K562 (cell line): Measurements from ENCODE around the gene ACAA2. TPM values are rescaled to one million over a fixed set of nuclear protein-coding genes. Genes with fewer than 3 reads are reported as not detected.

Experiments
- ATAC-seq: fragments of 200-7000 bp; cut with Tn5 transposase; 3 replicates; pipeline ENCODE4 v1.9.1; 2020; ENCODE audit warnings: moderate library complexity
- BruUV-seq: library from RNA; stranded (reverse); fragments of 400-500 nt; replicated peaks from 2 replicates; lab custom pipeline; 2021; lab: Mats Ljungman, UMichigan
- CTCF ChIA-PET: fragments of 300-600 bp; formaldehyde crosslinking; extraction: SDS; loops from one replicate; lab custom pipeline; 2021; ENCODE audit warnings: low intra/inter-chr PET ratio; lab: Yijun Ruan, JAX
- POLR2A ChIA-PET: fragments of 300-600, 350-650 bp; sonication (Branson Sonifier 250); formaldehyde crosslinking; extraction: SDS; loops from one replicate; lab custom pipeline; 2021; ENCODE audit warnings: antibody characterized with exemption, inconsistent platforms; lab: Yijun Ruan, JAX
- DNase-seq, 4 experiments: peaks; one replicate each; pipeline versions ENCODE4 v3.0.0 to v3.0.0-alpha.2; 2011 to 2018; ENCODE audit warnings: low spot score in 3 of 4, mixed read lengths in 3 of 4; ENCODE audit errors: extremely low read depth in 1 of 4
- FAIRE-seq: peaks from 2 replicates; lab custom pipeline; 2011; peaks lifted over from hg19 to GRCh38; lab: Jason Lieb, UNC
- H2AFZ ChIP-seq: 2 replicates; pipeline ENCODE4 v1.6.0; 2011; ENCODE audit warnings: low read depth, low read length, control low read depth, inconsistent platforms
- H3K27ac ChIP-seq: fragments of 200-600 bp; 3 replicates; pipeline ENCODE4 v1.8.0; 2011; ENCODE audit warnings: low read depth, mild to moderate bottlenecking, control low read depth, inconsistent platforms, low read length, moderate library complexity, mixed read lengths; ENCODE audit errors: extremely low read depth
- H3K27me3 ChIP-seq, 2 experiments: fragments of 300-600 bp in 1 of 2; 2 replicates in 1 of 2; 3 replicates in 1 of 2; pipeline versions ENCODE4 v1.6.0 to v1.8.0; 2011; ENCODE audit warnings: inconsistent platforms in 2 of 2, low read length in 2 of 2, mild to moderate bottlenecking in 1 of 2, mixed read lengths in 1 of 2, moderate library complexity in 1 of 2; ENCODE audit not compliant: control insufficient read depth in 2 of 2, insufficient read depth in 2 of 2
- H3K36me3 ChIP-seq: fragments of 300-600 bp; 3 replicates; pipeline ENCODE4 v1.8.0; 2011; ENCODE audit warnings: mild to moderate bottlenecking, low read length, inconsistent platforms; ENCODE audit not compliant: control insufficient read depth, insufficient read depth
- H3K4me1 ChIP-seq, 2 experiments: fragments of 200-600 bp in 1 of 2; replicated peaks in 1 of 2; 2 replicates in 1 of 2; 3 replicates in 1 of 2; pipeline versions ENCODE4 v1.5.1 to v1.8.0; 2011; ENCODE audit warnings: inconsistent platforms in 2 of 2, low read length in 2 of 2, mild to moderate bottlenecking in 1 of 2, mixed read lengths in 1 of 2, moderate library complexity in 1 of 2; ENCODE audit not compliant: control insufficient read depth in 2 of 2, insufficient read depth in 2 of 2
- H3K4me2 ChIP-seq: 2 replicates; pipeline ENCODE4 v1.6.1; 2011; ENCODE audit warnings: low read length, control low read depth, inconsistent platforms, mixed read lengths; ENCODE audit not compliant: insufficient read depth
- H3K4me3 ChIP-seq: fragments of 200-600 bp; sonication (generic), shearing (Covaris generic); 2 replicates; pipeline ENCODE4 v1.5.1; 2016; ENCODE audit warnings: control low read depth, inconsistent platforms
- H3K79me2 ChIP-seq: fragments of 200-600 bp; 3 replicates; pipeline ENCODE4 v1.8.0; 2011; ENCODE audit warnings: low read length, inconsistent platforms; ENCODE audit not compliant: control insufficient read depth, insufficient read depth
- H3K9ac ChIP-seq, 2 experiments: 2 replicates each; pipeline versions ENCODE4 v1.6.0 to v1.6.1; 2011; ENCODE audit warnings: low read depth in 2 of 2, low read length in 2 of 2, control low read depth in 1 of 2, inconsistent platforms in 1 of 2, mild to moderate bottlenecking in 1 of 2, mixed read lengths in 1 of 2; ENCODE audit not compliant: insufficient read depth in 1 of 2
- H3K9me1 ChIP-seq: one replicate; pipeline ENCODE4 v1.6.0; 2011; ENCODE audit warnings: inconsistent platforms, mild to moderate bottlenecking, low read length, moderate library complexity; ENCODE audit not compliant: control insufficient read depth, insufficient read depth
- H3K9me3 ChIP-seq: replicated peaks from 2 replicates; pipeline ENCODE4 v1.5.1; 2011; ENCODE audit warnings: low read depth, low read length, inconsistent platforms; ENCODE audit not compliant: control insufficient read depth, insufficient read depth
- H4K20me1 ChIP-seq: replicated peaks from 2 replicates; pipeline ENCODE4 v1.6.1; 2011; ENCODE audit warnings: low read length, inconsistent platforms, mixed read lengths; ENCODE audit not compliant: control insufficient read depth, insufficient read depth
- CREB3L1 ChIP-seq: fragments of 450-650 bp; IDR thresholded peaks from 2 replicates; pipeline ENCODE4 v1.6.1; 2014; ENCODE audit warnings: low read depth, mild to moderate bottlenecking, moderate library complexity, borderline replicate concordance
- IFI16 ChIP-seq: fragments of 250-450 bp; sonication (Bioruptor Pico); IDR thresholded peaks from 2 replicates; pipeline ENCODE4 v2.1.2; 2022; ENCODE audit warnings: mild to moderate bottlenecking, inconsistent platforms
- NONO ChIP-seq, 2 experiments: fragments of 200-400 bp in 1 of 2; fragments of 450-650 bp in 1 of 2; formaldehyde crosslinking in 1 of 2; IDR thresholded peaks; 2 replicates each; pipeline ENCODE4 v1.6.1; 2017; ENCODE audit warnings: low read depth in 2 of 2, mild to moderate bottlenecking in 2 of 2, moderate library complexity in 2 of 2, low read length in 1 of 2
- PHTF2 ChIP-seq: fragments of 250-450 bp; sonication (Bioruptor Pico); IDR thresholded peaks from 2 replicates; pipeline ENCODE4 v1.5.0; 2021; ENCODE audit warnings: mild to moderate bottlenecking
- POLR2B ChIP-seq: fragments of 450-650 bp; IDR thresholded peaks from 2 replicates; pipeline ENCODE4 v1.6.1; 2018; ENCODE audit warnings: low read depth; ENCODE audit not compliant: partially characterized antibody
- POLR3G ChIP-seq: IDR thresholded peaks from 2 replicates; pipeline ENCODE4 v1.6.1; 2011; ENCODE audit not compliant: insufficient read length, insufficient replicate concordance; ENCODE audit errors: extremely low read depth
- RBM22 ChIP-seq: fragments of 200-400 bp; formaldehyde crosslinking; IDR thresholded peaks from 2 replicates; pipeline ENCODE4 v1.6.1; 2018; ENCODE audit warnings: low read length, low read depth; ENCODE audit not compliant: poor library complexity, severe bottlenecking
- ZBTB1 ChIP-seq: sonication (generic); formaldehyde crosslinking; IDR thresholded peaks from 2 replicates; pipeline ENCODE4 v1.8.1; 2023; ENCODE audit warnings: missing genetic modification reagents, low read depth, mild to moderate bottlenecking, borderline replicate concordance
- ZFPM2 ChIP-seq: fragments of 250-450 bp; sonication (Bioruptor Pico); IDR thresholded peaks from 2 replicates; pipeline ENCODE4 v1.5.1; 2022; ENCODE audit warnings: mild to moderate bottlenecking
- ZNF175 ChIP-seq: fragments of 200-800 bp; sonication (Bioruptor generic); IDR thresholded peaks from 2 replicates; pipeline ENCODE4 v1.6.1; 2016; ENCODE audit warnings: low read depth, mild to moderate bottlenecking, missing genetic modification characterization, missing compliant biosample characterization
- ZNF280A ChIP-seq: fragments of 450-650 bp; IDR thresholded peaks from 2 replicates; pipeline ENCODE4 v1.6.1; 2018; ENCODE audit warnings: mild to moderate bottlenecking, low read depth; ENCODE audit not compliant: partially characterized antibody
- ZNF282 ChIP-seq: sonication (generic); formaldehyde crosslinking; IDR thresholded peaks from 2 replicates; pipeline ENCODE4 v1.8.1; 2023; ENCODE audit warnings: missing genetic modification reagents
- ZNF324 ChIP-seq: fragments of 250-450 bp; sonication (Bioruptor Pico); IDR thresholded peaks from 2 replicates; pipeline ENCODE4 v1.4.0; 2020; ENCODE audit warnings: mild to moderate bottlenecking
- ZNF609 ChIP-seq: sonication (generic); formaldehyde crosslinking; IDR thresholded peaks from 2 replicates; pipeline ENCODE4 v1.8.1; 2023; ENCODE audit warnings: missing genetic modification reagents, mild to moderate bottlenecking, borderline replicate concordance
- WGBS: fragments of 100-300 bp; shearing (Covaris generic); methylation state at CpG from one replicate; pipeline ENCODE4 v1.1.6; 2016; ENCODE audit warnings: low coverage, mixed read lengths; ENCODE audit not compliant: insufficient coverage; ENCODE audit errors: missing lambda C conversion rate; 5-methylcytosine and 5-hydroxymethylcytosine counted together
- in situ Hi-C: fragments of 300-500 bp; cut with MboI; formaldehyde crosslinking; loops from 4 replicates; pipeline ENCODE4 v1.15.0; 2018; ENCODE audit warnings: inconsistent platforms, mixed read lengths
- intact Hi-C: fragments of 100-400 bp; cut with micrococcal nuclease; formaldehyde crosslinking; loops from 2 replicates; pipeline ENCODE4 v1.14.2; 2022
- polyA plus RNA-seq, 8 experiments: library from polyadenylated mRNA; depleted of rRNA in 4 of 8; stranded (reverse) in 5 of 8; unstranded in 3 of 8; fragments of >200 nt; fragmentation: Nextera tagmentation in 2 of 8; fragmentation: Illumina TruSeq in 1 of 8; extraction: Ambion mirVana in 2 of 8; extraction: Trizol in 1 of 8; gene quantifications; 2 replicates each; pipeline versions ENCODE4 v1.2.1 to v1.2.3, GENCODE V29; 2011 to 2014; ENCODE audit warnings: inconsistent platforms in 1 of 8, missing spikeins in 1 of 8
- total RNA-seq, 7 experiments: library from RNA; depleted of rRNA in 6 of 7; stranded (reverse); fragments of >200 nt in 6 of 7; fragmentation: Illumina TruSeq in 2 of 7; extraction: Trizol in 2 of 7; gene quantifications; 2 replicates each; pipeline versions ENCODE4 v1.2.1 to v1.2.3, GENCODE V29; 2011 to 2021; ENCODE audit warnings: low replicate concordance in 1 of 7

The ACAA2 gene
- total and polyA plus RNA-seq, 9 of the 15 experiments (the other 6 are each of a cell fraction or from before 2014, with no cell fraction given): 13.2 to 31.5 (median 21.7) TPM

- no peak for TF ChIP-seq POLR2B
- TF ChIP-seq ZNF609: no peak
- TF ChIP-seq ZNF280A: no peak
- TF ChIP-seq, all 486 proteins: peak for 0
These were observed 20.9 kb upstream of the ACAA2 start (continued) for GRCh38 chr18:49834258-49834657.

- intact Hi-C loops: no loop called here
- Histone ChIP-seq H3K79me2 (no peaks in the 10 kb centered on the region), H3K4me1 (no peaks in the 10 kb centered on the region), H3K27ac (no peak overlapping the region), H4K20me1 (no peaks in the 10 kb centered on the region), H3K36me3 (no peaks in the 10 kb centered on the region), H3K9me1 (no peaks in the 10 kb centered on the region), H3K9ac (no peak overlapping the region), H3K4me2 (no peak overlapping the region), H3K4me3 (no peak overlapping the region), H3K9me3 (no peaks in the 10 kb centered on the region), H2AFZ (no peak overlapping the region), H3K27me3 (no peaks in the 10 kb centered on the region; a peak in 2 of 5 replicates)
- ATAC-seq (no peak), FAIRE-seq (no peak), DNase-seq (no peak)
- 6% methylated on average over 4 of the region's 4 CpGs for WGBS
- CTCF ChIA-PET: no interaction called here
- POLR2A ChIA-PET: interaction anchor here (0.8 to 1.3 kb wide), 2 partner anchors 8 to 22 kb away, joined by 3 read pairs; no protein-coding TSS in a partner anchor
- no TSS peak for BruUV-seq
- in situ Hi-C loops: no loop called here
- TF ChIP-seq CREB3L1 (no peak), ZNF175 (CRISPR knock-in tag) (no peak), PHTF2 (CRISPR knock-in tag) (no peak), ZFPM2 (no peak), ZBTB1 (CRISPR knock-in tag) (no peak), ZNF282 (CRISPR knock-in tag) (no peak), ZNF324 (no peak), IFI16 (CRISPR knock-in tag) (no peak), POLR3G (no peak), RBM22 (no peak), NONO (IDR thresholded peaks at IDR 0.05; ENCODE audit: low read depth in 2 of 2, low read length in 1 of 2) (no peak)
These were observed 20.5 kb upstream of the ACAA2 start for GRCh38 chr18:49833814-49834213.
